ENCODE results near the gene NEUROG1.
"Not testable (repeated sequence)": the region's sequence is repeated elsewhere in the genome, so short reads cannot be mapped to it uniquely, and the experiment has no call there.

The NEUROG1 gene

DNA sequence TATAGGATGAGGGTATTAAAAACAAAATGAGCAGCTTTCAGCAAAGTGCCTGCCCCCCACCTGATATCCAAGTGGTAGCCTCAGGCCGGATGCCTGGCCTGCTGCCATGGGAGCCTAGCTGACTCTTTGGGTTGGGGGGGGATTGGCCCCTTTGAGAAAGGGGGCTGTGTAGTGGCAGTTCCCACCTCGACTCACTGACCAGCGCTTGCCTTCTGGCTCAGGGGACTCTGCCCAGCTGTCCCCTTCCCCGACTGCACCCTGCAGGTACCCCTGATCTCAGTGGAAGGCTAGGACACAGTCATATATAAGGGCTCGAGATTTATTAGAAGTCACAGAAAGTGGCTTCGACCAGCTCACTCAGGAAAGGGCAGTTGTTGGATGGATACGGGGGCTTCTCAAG, 1.5 kb upstream of the NEUROG1 start:
- DNase-seq (ENCODE audit: low spot score), result no peak

DNA sequence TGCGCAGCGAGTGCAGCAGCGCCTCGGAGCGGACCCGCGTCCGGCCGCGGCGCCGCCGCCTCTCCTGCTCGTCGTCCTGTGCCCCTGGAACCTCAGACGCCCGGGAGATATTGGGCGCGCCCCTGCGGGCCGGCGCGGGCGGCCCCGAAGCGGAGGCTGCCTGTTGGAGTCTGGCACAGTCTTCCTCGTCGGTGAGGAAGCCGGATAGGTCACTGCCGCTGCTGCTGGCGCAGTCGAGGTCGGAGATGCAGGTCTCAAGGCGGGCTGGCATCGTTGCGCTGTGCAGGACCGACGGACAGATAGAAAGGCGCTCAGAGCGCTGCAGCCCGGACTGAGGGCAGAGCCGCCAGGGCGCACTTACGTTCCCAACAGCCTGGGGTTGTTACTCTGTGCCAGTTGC, 344 bp downstream of the NEUROG1 start:
- no peak for DNase-seq (ENCODE audit: low spot score)

DNA sequence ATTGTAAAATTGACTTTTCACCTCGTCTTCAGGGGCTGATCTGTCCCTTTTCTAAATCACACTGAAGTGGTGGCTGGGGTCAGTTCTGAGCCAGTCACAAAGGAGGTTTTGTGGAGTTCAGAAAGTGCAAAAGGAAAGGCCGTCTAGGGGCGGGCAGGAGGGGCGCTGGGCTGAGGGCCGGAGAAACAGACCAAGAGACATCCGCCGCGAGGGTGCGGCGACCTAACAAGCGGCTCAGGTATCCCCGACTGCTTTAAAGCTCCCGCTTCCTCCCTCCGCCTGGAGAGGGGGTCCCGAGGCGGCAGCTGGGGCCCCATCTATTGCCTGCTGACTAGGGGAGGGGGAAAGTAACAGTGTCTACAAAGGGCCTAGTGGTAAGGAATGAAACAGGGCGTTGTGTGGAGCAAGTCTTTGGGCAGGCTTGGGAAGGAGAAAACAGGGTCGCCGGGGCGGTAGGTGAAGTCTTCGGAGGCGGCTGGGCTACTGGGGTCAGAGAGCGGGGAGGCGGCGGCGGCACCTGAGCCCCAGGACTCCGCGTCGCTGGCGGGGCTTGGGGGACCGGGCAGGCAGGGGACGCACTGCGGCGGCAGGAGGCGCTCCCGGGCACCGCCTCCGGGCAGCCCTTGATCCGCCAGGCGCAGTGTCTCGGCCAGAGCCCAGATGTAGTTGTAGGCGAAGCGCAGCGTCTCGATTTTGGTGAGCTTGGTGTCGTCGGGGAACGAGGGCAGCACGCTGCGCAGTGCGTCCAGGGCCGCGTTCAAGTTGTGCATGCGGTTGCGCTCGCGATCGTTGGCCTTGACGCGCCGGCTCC, 950 bp downstream of the NEUROG1 start:
- DNase-seq (ENCODE audit: low spot score), result no peak

DNA sequence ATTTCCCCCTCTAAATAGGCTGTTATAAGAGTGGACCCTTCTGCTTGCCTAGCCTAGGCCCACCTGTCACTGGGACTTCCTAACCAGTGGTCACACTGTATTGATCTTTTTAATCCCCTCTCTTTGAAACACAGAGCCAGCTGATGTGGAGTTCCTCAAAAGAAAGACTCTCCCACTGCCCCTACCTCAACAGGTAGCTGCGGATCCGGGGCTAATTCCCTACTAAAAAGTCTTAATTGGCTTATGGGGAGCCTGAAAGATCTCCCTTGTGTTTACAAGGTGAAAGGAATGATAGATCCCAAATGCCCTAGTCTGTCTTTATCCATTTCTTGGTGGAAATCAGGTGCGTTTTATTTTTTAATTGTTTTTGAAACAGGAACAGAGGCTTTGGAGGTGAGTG, 2.0 kb downstream of the NEUROG1 start:
- DNase-seq (ENCODE audit: low spot score), result no peak

DNA sequence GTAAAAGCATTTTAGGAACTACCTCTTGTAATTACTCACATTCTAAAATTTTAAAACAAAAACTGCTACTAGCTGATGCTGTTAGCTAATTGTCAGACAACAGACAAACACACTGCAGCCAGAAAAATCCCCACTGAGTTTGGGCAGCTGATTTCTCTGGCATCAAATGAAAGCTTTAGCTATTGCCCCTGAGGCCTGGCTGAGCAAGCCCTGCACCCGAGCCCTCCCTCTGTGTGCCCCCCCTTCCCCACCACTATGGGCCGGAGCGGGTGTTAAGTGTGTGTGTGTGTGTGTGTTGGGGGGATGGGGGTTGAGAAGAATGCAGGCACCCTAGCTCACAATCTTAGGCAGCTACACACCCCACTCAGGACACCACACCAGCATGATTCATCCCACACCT, 2.4 kb downstream of the NEUROG1 start:
- no peak for DNase-seq (ENCODE audit: low spot score)

DNA sequence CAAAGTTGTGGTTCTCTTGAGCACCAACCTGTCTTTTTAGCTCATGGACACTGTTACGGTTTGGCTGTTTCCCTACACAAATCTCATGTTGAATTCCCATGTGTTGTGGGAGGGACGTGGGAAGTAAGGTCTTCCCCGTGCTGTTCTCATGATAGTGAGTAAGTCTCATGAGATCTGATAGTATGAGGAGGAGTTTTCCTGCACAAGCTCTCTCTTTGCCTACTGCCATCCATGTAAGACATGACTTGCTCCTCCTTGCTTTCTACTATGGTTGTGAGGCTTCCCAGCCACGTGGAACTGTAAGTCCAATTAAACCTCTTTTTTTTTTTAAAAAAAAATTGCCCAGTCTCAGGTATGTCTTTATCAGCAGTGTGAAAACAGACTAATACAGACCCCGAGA, 6.2 kb downstream of the NEUROG1 start:
- DNase-seq (ENCODE audit: low spot score), result not testable (repeated sequence)

DNA sequence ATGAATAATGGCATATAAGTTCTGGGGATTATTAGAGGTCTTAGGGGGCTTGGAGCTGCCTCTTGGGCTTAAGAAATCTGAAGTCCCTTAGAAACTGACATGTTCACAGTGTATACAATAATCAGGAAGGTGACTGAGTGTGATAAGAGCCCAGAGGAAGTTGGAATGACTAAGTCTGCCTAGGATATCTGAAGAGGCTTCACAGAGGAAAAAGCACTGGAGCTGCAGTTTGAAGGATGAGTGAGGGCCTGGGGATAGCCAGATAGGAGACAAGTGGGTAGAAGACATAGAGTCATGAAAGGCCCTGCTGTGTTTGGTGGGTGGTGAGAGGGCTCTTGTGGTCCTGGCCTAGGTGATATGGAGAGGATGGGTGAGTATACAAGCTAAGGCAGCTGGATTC, 8.8 kb downstream of the NEUROG1 start:
- DNase-seq (ENCODE audit: low spot score), result no peak

DNA sequence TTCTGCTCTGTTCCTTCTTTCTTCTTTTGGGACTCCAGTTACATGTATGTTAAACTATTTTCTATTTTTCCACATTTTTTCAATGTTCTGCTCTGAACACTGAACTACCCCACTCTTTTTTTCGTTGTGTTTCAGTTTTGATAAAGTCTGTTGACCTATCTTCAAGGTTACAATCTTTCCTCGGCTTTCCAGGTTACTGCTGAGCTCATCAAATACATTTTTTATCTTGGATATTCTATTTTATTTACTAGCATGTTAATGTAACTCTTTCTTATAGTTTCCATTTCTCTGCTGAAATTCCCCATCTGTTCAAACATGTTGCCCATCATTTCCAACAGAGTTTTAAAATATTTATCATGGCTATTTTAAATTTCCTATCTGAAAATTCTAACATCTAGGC, 13.8 kb downstream of the NEUROG1 start:
- DNase-seq (ENCODE audit: low spot score), result no peak

DNA sequence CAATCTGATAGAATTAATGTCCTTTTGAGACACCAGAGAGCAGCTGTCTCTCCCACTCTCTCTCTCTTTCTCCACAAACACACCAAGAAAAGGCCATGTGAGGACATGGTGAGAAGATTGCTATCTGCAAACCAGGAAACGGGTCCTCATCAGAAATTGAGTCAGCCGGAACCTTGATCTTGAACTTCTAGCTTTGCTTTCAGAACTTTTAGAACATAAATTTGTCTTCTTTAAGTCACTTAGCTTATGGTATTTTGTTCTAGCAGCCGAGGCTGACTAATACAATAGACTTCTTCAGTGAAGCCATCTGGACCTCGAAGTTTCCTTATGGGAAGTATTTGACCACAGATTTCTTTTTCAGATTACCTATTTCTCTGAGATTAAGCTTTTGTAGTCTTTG, 18.1 kb downstream of the NEUROG1 start:
- DNase-seq (ENCODE audit: low spot score), result no peak

DNA sequence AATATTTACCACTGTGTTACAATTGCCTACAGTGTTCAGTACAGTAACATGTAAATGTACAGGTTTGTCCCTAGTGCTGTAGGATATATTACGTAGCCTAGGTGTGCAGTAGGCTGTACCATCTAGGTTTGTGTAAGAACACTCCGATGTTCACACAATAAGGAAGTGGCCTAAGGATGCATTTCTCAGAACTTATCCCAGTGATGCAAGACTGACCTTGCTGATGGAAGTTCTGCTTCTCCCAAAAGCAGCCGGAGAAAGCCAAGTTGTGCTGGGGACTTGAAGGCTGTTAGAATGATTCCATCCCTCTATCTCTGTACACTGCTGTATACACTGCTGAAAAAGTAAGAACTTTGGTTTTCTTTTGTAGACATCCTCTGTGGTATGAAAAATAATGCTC, 21.6 kb downstream of the NEUROG1 start:
- DNase-seq (ENCODE audit: low spot score), result no peak

DNA sequence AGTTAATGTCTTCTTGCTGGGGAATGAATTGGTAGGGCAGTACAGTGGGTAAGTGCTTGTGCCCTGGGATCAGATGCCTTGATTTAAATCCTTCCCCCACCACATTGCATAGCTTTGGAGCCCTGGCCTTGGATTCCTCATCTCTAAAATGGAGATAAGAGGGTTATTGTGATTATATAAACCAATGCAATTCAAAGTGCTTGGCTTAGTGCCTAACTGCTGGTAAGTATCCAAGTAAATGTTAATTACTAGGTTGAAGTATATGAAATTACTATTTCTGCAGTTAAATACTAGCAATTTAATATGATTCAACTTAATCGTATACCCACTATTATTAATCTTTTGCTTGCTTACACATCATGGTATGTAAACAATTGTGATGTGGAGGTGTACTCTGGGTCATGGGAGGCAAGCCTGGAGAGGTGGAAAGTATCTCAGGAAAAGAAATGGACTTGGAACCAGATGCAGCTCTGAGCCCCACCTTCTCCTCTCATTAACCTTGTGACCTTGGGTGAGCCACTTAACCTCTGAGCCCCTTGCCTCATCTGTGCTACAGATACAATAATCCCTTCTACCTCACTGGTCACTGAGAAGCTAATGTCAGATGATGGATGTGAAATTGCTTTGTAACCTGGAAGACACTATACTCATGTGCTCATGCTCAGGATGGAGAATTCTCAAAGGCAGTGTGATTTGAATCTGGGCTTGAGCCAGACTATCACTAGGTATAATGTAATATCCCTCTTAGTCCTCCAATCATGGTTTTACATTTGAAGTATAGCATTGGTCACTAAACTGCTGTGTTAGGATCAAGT, 23.8 kb downstream of the NEUROG1 start:
- DNase-seq (ENCODE audit: low spot score), result no peak

DNA sequence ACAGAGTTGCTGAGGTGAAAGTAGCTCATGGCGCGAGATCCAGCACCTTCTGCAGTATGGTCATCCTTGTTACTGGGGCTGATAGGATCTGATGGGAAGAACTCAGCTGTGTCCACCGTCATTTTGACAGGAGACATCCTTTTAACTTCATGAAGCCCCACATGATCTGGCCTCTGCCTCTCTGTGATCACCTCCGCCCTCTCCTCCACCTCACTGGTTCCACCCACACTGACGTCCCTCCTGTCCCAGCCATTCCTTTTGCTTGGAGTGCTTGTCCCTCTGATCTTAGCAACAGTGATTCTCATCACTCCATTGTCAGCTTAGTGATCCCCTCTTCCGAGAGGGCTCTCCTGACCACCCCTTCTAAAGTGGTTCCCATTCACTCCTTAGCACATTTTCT, 25.8 kb downstream of the NEUROG1 start:
- no peak for DNase-seq (ENCODE audit: low spot score)

DNA sequence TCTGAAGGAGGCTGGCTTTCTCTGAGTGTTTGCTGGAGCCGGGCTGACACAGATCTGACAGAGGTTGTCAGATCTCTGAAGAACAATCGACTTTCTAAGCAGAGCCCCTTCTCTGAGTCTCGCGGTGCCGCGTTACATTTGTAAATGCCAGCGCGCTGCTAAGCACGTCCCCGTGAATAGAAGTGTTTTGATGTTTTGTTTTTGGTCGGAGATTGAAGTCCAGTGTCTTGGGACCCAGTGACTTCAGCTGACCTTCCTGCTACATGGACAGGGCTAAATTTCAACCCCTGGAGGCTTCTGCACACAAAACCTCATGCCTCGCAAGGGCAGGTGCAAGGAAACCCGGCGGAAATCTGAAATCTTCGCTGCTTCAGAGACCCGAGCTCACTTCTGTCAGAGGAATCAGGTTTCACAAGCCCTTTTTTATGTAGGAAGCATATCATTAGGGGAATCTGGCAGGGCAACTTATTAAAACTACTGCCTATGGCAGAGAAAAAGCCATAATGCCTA, 27.2 kb downstream of the NEUROG1 start:
- no peak for DNase-seq (ENCODE audit: low spot score)

DNA sequence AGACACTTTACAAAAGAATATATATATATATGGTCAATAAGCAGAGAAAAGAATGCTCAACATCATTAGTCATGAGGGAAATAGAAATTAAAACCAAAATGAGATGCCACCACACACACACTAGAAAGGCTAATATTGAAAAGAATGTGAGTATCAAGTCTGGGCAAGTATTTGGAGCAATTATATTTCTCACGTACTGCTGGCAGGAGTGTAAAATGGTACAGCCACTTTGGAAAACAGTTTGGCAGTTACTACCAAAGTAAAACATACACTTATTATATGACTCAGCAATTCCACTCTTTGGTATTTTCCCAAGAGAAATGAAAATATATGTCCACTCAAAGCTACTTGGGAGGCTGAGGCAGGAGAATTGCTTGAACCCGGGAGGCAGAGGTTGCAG, 29.8 kb downstream of the NEUROG1 start:
- DNase-seq (ENCODE audit: low spot score), result no peak

DNA sequence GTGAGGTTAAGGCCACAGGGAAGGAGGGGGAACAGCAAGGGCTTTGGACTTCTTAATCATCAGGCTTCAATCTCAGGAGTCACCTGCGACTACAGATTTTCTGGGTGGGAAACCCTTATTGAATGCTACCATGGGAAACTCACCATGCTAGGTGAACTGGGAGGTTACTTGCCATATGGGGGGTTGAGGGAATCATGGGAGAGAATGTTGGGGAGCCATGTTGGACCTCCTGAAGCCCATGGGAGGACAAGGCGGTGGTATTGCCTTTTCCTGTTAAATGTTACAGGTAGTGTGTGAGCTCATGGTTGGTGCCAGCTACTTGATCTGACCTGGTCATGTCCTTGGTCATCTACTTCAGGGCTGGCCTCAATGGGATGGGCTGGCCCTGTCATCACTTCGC, 31.4 kb downstream of the NEUROG1 start:
- DNase-seq (ENCODE audit: low spot score), result no peak

DNA sequence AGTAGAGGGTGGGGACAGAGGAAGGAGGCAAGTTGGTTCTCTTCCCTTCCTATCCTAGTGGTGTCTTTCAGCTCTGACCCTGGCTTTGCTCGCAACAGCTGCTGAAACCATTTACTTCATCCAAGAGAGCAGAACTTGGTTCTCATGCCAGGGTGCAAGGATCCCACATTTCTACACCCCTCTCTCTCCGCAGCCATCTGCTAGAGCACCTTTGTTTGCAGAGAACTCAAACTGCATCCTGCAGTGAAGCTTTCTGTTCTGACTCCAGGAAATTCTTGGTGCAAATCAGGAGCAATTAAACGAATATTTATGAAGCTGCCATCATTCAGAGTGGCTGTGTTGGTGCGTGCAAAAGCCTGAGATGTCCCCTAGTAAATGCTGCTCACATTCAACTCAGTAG, 31.9 kb downstream of the NEUROG1 start:
- no peak for DNase-seq (ENCODE audit: low spot score)

DNA sequence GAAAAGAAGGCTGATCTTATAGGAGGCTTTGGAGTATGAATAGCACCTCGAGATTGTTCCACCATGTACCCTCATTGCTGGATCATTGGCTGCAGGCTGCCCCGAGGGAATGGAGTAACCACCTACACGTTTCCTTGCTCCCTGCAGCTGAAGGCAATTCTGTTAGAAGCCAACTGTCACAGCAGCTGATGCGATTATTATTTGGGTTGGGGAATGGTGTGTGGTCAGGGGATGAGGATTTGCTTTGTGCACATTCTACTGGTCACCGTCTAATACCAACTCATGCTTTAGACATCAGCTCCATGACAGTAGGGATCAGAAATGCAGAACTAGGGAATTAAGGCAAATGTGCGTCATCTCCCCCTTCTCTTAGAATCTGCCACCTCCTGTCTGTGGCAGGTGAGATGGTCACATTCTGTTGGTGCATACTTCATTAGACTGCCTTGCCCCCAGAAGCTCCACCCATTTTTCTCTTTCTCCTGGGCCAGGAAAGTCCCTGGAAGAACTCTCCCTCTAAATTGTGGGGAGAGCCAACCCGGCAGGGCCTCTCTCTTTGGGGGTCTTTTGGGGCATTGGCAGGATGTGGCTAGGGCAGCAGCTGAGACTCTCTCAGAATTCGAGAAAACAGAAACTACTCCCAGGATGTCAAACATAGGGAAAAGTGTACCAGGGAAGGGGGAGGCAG, 32.8 kb downstream of the NEUROG1 start:
- DNase-seq (ENCODE audit: low spot score), result no peak

DNA sequence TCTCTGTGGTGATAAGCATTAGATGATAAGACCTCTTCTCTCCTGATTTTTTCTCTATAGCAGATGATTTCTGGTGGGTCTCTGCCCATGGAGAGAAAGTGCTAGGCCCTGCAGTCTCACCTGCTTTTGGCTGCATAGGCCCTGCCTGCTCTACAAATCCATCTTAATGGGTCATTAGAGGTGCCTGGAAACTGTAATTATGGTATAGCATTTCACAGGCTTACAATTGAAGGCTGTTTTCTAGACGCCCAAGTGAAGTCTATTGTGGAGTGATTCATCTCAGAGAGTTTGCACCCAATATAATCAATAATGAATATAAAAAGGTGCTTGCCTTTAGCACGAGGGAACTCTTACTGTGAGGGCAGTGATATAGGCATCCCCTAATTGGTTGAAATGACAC, 33.8 kb downstream of the NEUROG1 start:
- no peak for DNase-seq (ENCODE audit: low spot score)

DNA sequence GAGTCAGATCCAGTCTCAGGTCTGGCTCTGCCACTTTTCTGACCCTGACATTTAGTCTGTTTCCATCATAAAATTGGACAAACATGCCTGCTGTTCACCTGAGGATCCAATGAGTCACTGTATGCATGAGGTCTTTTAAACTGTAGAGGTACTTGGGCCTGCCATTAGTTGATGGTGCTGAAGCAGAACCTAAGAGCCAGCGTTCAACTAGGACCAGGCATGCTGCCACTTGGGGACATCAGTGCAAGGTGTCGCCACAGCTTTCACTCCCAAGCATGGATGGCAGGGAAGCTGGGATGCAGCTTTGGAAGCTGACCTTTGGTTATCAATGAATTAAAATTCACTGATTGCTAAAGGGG, 37.1 kb downstream of the NEUROG1 start:
- no peak for DNase-seq (ENCODE audit: low spot score)

DNA sequence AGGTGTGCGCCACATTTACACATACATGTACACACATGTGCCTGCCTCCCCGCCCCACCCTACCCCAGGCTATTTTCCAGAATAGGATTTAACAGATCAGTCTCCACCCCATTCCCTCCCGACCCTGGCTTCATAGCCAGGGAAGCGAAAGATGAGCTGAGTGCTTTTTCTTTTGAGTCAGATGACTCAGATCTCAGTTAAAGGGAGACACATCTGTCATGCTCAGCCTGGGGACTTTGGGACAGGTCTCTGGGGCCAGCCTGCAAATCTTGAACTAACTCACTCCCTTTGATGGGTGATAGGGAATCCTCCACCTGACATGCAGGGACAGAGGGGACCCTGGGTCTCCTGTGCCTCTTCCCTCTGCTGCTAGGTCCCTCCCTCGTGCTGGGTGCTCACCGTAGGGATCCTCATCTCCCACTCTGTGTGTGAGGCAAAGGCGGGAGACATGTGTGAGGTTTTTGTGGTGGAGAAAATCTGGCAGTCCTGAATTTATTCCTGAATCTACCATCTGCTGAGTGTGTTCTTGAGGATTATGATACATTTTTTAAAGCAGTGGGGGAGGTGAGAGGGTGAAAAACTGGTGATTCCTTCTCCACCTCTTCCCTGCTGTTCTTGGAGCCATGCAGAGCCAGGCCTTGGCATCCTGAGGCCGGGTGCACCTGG, 37.7 kb downstream of the NEUROG1 start:
- DNase-seq (ENCODE audit: low spot score), result no peak

DNA sequence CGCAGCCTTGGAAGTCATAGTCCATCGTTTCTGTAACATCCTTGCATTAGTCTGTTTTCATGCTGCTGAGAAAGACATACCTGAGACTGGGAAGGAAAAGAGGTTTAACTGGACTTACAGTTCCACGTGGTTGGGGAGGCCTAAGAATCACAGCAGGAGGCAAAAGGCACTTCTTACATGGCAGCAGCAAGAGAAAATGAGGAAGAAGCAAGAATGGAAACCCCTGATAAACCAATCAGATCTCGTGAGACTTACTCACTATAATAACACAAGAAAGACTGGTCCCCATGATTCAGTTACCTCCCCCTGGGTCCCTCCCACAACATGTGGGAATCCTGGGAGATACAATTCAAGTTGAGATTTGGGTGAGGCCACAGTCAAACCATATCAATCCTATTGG, 40.2 kb downstream of the NEUROG1 start:
- DNase-seq (ENCODE audit: low spot score), result not testable (repeated sequence)

DNA sequence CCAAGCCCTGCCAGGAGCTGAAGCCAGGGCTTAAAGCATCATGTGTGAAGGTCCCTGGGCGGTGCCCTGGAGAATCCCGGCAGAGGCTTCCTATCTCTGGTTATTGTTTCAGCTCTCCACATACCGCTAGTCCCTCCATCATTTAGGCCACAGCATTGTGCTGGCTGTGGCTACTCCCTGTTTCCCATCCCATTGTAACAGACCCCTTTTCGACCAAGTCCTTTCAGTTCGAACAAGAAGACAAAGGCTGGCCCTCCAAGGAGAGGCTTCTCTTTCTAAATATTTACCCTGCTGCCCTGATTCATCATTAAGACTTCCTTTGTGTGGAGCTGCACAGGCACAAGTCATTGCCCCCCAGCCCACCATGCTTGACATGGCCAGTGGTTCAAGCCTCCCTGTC, 41.6 kb downstream of the NEUROG1 start:
- DNase-seq (ENCODE audit: low spot score), result no peak
